IPS-20b (cell line): ENCODE results near the gene PXT1.
"Not testable (repeated sequence)": the region's sequence is repeated elsewhere in the genome, so short reads cannot be mapped to it uniquely, and the experiment has no call there.

Experiments used
- H3K27ac ChIP-seq: one replicate; pipeline ENCODE4 v1.5.1; 2013; ENCODE audit warnings: low read length
- H3K27me3 ChIP-seq: 2 replicates; pipeline ENCODE4 v1.6.1; 2013; ENCODE audit warnings: mild to moderate bottlenecking, low read length, inconsistent platforms; ENCODE audit not compliant: insufficient read depth
- H3K36me3 ChIP-seq: 2 replicates; pipeline ENCODE4 v1.6.1; 2013; ENCODE audit warnings: low read depth, mild to moderate bottlenecking, inconsistent platforms, low read length, moderate library complexity; ENCODE audit not compliant: insufficient read depth
- H3K4me1 ChIP-seq: 2 replicates; pipeline ENCODE4 v1.6.1; 2013; ENCODE audit warnings: mild to moderate bottlenecking, control low read depth, inconsistent platforms, low read length, moderate library complexity; ENCODE audit not compliant: insufficient read depth
- H3K4me3 ChIP-seq: 2 replicates; pipeline ENCODE4 v1.5.1; 2013; ENCODE audit warnings: mild to moderate bottlenecking, low read length, inconsistent platforms
- H3K9ac ChIP-seq: 2 replicates; pipeline ENCODE4 v1.6.1; 2013; ENCODE audit warnings: low read depth, mild to moderate bottlenecking, inconsistent platforms, low read length, moderate library complexity
- H3K9me3 ChIP-seq: 2 replicates; pipeline ENCODE4 v1.6.1; 2013; ENCODE audit warnings: mild to moderate bottlenecking, low read depth, low read length, inconsistent platforms; ENCODE audit not compliant: insufficient read depth

PXT1 gene

GRCh38 chr6:36419310-36419709 lies 23.3 kb downstream of the PXT1 start:
- Histone ChIP-seq H3K27ac (no peak overlapping the region), H3K9me3 (no peaks in the 10 kb centered on the region), H3K4me3 (no peak overlapping the region), H3K27me3 (no peaks in the 10 kb centered on the region), H3K36me3 (no peaks in the 10 kb centered on the region), H3K9ac (no peak overlapping the region), H3K4me1 (peaks cover 4% of the 10 kb centered on the region; the same call in 1 of the 2 replicates)

DNA sequence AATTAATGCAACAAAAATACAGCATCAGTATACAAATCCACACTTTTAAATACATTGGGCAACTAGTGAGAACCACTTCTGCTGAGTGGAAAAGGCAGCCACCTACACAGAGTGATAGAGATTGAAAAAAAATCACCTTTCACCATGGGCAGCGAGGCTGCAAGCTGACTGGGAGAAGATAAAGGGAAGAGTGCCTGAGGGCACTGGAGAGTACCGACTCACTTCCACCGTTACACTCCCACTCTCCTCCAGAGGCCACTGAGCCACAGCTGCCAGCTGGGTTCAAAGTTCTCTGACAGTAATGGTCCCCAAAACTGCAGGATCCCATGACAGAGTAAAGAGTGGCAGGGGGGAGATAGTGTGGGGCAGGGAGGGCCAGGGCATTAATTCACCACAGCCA lies 24.1 kb downstream of the PXT1 start:
- H3K4me1 ChIP-seq = peaks cover 4% of the 10 kb centered on the region; the same call in 1 of the 2 replicates
- no peak overlapping the region for H3K9ac ChIP-seq
- no peaks in the 10 kb centered on the region for H3K27me3 ChIP-seq
- H3K27ac ChIP-seq = no peak overlapping the region
- no peak overlapping the region for H3K4me3 ChIP-seq
- H3K36me3 ChIP-seq = no peaks in the 10 kb centered on the region
- H3K9me3 ChIP-seq = no peaks in the 10 kb centered on the region

DNA sequence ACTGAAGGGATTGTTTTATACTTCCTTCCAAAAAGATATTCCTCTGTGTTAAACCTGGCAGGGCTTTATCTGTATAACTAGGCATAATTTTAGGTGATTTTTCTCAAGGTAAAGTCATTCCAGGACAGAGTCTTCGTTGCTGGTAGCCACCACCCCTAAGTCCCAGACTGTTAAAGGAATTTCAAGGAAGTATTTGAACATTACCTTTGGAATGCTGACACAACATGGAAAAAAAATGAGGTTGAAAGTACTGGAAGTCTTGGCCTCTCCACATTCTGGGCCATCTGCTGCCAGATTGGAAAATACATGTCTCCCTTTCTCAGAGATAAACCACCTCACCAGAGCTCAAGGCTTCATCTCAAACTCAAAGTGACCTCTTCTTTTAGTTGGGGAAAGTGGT lies 28.2 kb downstream of the PXT1 start:
- Histone ChIP-seq H3K36me3 (no peaks in the 10 kb centered on the region), H3K27me3 (no peaks in the 10 kb centered on the region), H3K4me3 (no peak overlapping the region), H3K27ac (no peak overlapping the region), H3K9ac (no peak overlapping the region), H3K9me3 (no peaks in the 10 kb centered on the region; the same call in 1 of the 2 replicates), H3K4me1 (no peaks in the 10 kb centered on the region)

GRCh38 chr6:36413489-36414480 lies 28.9 kb downstream of the PXT1 start:
- Histone ChIP-seq H3K4me1 (no peaks in the 10 kb centered on the region), H3K9me3 (no peaks in the 10 kb centered on the region; the same call in 1 of the 2 replicates), H3K36me3 (no peaks in the 10 kb centered on the region), H3K27ac (no peak overlapping the region), H3K27me3 (no peaks in the 10 kb centered on the region), H3K9ac (no peak overlapping the region), H3K4me3 (no peak overlapping the region)

DNA sequence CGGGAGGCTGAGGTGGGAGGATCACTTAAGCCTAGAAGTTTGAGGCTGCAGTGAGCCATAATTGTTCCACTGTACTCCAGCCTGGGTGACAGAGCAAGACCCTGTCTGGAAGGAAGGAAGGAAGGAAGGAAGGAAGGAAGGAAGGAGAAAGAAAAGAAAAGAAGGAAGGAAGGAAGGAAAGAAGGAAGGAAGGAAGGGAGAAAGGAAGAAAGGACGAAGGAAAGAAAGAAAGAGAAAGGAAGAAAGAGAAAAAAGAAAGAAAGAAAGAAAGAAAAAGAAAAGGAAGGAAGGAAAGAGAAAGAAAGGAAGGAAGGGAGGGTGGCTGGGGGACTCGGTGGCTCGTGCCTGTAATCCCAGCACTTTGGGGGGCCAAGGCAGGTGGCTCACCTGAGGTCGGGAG lies 32.9 kb downstream of the PXT1 start:
- H3K4me3 ChIP-seq, H3K9ac ChIP-seq, H3K36me3 ChIP-seq, H3K27me3 ChIP-seq, H3K9me3 ChIP-seq, H3K4me1 ChIP-seq, H3K27ac ChIP-seq: not testable (repeated sequence)

- Histone ChIP-seq H3K36me3 (no peaks in the 10 kb centered on the region), H3K9me3 (no peaks in the 10 kb centered on the region), H3K4me3 (no peak overlapping the region), H3K27ac (no peak overlapping the region), H3K4me1 (no peaks in the 10 kb centered on the region), H3K9ac (no peak overlapping the region), H3K27me3 (no peaks in the 10 kb centered on the region)
These were observed 38.5 kb downstream of the PXT1 start for GRCh38 chr6:36404164-36404563.

DNA sequence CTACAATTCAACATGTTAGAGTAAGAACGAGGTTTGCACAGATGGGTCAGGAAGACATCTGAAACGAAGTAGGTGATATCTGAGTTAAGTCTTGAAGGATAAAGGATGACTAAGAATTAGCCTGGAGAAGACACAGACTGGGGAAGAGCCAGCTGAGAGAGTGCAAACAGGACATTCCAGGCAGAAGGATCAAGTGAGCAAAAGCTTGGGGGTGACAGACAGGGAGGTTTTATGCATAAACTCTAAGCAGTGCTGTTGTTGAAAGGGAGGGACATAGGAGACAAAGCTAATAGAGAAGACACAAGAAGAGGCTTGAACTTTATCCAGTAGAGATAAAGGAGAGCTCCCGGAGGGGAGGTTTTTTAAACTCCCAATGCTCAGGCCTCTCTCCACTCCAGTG lies 40.2 kb downstream of the PXT1 start:
- Histone ChIP-seq H3K4me1 (no peaks in the 10 kb centered on the region), H3K36me3 (no peaks in the 10 kb centered on the region), H3K4me3 (no peak overlapping the region), H3K27ac (no peak overlapping the region), H3K27me3 (no peaks in the 10 kb centered on the region), H3K9ac (no peak overlapping the region), H3K9me3 (no peaks in the 10 kb centered on the region)

- no peak overlapping the region for H3K9ac ChIP-seq
- H3K27me3 ChIP-seq = no peaks in the 10 kb centered on the region
- no peak overlapping the region for H3K27ac ChIP-seq
- H3K4me1 ChIP-seq = no peaks in the 10 kb centered on the region
- no peaks in the 10 kb centered on the region for H3K36me3 ChIP-seq
- no peak overlapping the region for H3K4me3 ChIP-seq
- no peaks in the 10 kb centered on the region for H3K9me3 ChIP-seq
These were observed 42.7 kb downstream of the PXT1 start for GRCh38 chr6:36399970-36400369.

DNA sequence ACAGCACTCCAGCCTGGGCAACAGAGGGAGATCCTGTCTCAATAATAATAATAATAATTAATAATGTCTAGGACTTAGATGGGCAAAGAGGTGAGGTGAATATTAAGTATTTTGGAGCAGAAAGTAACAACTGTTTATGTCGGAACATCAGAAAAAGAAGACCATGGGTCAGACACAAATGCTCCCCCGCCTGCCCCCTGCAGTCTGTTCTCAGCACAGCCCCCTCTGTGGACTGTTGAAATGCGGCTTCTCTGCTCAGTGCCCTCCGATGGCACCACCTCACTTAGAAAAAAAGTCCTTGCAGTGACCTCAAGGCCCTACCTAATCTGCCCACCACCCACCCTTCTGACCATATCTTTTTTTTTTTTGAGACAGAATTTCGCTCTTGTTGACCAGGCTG lies 50.0 kb downstream of the PXT1 start:
- no peak overlapping the region for H3K4me3 ChIP-seq
- H3K9me3 ChIP-seq = no peaks in the 10 kb centered on the region
- no peak overlapping the region for H3K27ac ChIP-seq
- peaks cover 33% of the 10 kb centered on the region for H3K27me3 ChIP-seq
- no peaks in the 10 kb centered on the region for H3K36me3 ChIP-seq
- H3K9ac ChIP-seq = no peak overlapping the region
- H3K4me1 ChIP-seq = no peaks in the 10 kb centered on the region

GRCh38 chr6:36389353-36389752 lies 53.3 kb downstream of the PXT1 start:
- no peak overlapping the region for H3K27ac ChIP-seq
- no peaks in the 10 kb centered on the region; the same call in 1 of the 2 replicates for H3K4me1 ChIP-seq
- peaks cover 59% of the 10 kb centered on the region for H3K27me3 ChIP-seq
- no peaks in the 10 kb centered on the region for H3K36me3 ChIP-seq
- H3K9me3 ChIP-seq = no peaks in the 10 kb centered on the region
- H3K4me3 ChIP-seq = no peak overlapping the region
- H3K9ac ChIP-seq = no peak overlapping the region

DNA sequence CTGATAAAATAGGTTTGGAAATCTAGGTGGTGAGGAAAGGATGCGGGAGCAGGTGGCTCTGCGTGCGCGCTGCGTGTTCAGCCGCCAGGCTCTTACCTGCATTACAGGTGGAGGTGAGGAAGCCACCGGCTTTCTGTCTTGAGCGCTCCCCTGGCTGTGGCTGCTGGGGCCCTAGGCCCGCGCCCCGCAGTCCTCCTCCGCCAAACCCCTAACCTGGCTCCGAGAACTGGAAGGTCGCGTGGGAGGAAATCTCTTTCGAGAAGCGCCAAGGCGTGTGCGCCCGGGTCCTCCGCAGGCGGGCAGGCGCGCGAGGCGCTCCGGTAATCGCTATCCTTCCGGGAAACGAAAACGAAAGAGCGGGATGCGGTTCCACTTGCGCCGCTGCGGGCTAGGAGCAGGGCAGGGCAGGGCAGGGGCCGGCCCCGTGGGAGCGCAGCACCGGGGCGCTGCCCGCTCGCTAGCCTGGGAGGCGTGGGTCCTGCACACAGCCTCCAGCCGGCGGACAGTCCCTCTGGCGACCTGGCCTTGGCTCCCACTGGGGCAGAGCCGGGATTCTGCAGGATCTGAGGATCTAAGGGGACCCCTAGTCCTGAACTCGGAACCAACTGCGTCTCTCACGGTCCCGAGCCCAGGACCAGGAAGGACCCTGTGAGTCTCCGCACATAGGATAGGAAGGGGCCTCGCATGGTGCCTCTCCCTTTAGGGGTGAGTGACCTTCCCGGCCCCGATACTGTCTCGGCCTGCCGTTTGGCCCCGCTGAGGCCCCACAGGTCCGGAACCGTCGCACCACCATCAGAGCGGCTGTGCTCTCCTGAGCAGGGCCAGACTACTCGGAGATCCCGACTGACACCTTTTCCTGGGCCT lies 55.0 kb downstream of the PXT1 start, which contains the start of gene ETV7:
Gene ETV7 (minus strand): TSS at position 230 of the 864 bp plus-strand sequence. CDS start 128 bp downstream, at position 102.
- H3K27ac ChIP-seq = no peak within 1 kb of the TSS
- no peaks in the 10 kb centered on the region; the same call in 1 of the 2 replicates for H3K4me1 ChIP-seq
- H3K9me3 ChIP-seq = no peaks in the 10 kb centered on the region
- H3K36me3 ChIP-seq = no peaks in the 10 kb centered on the region
- peak within 1 kb of the TSS; percentile 74; the same call in 1 of the 2 replicates for H3K9ac ChIP-seq
- H3K4me3 ChIP-seq = peak within 1 kb of the TSS; percentile 75
- peaks cover 63% of the 10 kb centered on the region for H3K27me3 ChIP-seq
